ENCODE data around the gene EFNA5. TPM values are rescaled to one million over a fixed set of nuclear protein-coding genes. Genes with fewer than 3 reads are reported as not detected.

The EFNA5 gene
- total and polyA plus RNA-seq, 2 of the 8 experiments (the other 6 are each of a cell fraction or from before 2014, with no cell fraction given): 9.6 to 21.8 TPM

DNA sequence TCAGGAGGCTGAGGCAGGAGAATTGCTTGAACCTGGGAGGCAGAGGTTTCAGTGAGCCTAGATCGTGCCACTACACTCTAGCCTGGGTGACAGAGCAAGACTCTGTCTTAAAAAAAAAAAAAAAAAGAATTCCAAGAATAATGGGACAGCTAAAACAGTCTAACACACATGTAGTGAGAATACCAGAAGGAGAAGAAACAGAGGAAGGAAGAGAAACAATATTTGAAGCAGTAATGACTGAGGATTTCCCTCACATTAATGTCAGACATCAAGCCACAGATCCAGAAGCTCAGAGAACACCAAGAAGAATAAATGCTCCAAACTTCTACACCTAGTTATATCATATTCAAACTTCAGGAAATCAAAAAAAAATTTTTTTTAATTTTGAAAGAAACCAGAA is 47.1 kb upstream of the EFNA5 start (continued):
- TF ChIP-seq, protein P1, sequence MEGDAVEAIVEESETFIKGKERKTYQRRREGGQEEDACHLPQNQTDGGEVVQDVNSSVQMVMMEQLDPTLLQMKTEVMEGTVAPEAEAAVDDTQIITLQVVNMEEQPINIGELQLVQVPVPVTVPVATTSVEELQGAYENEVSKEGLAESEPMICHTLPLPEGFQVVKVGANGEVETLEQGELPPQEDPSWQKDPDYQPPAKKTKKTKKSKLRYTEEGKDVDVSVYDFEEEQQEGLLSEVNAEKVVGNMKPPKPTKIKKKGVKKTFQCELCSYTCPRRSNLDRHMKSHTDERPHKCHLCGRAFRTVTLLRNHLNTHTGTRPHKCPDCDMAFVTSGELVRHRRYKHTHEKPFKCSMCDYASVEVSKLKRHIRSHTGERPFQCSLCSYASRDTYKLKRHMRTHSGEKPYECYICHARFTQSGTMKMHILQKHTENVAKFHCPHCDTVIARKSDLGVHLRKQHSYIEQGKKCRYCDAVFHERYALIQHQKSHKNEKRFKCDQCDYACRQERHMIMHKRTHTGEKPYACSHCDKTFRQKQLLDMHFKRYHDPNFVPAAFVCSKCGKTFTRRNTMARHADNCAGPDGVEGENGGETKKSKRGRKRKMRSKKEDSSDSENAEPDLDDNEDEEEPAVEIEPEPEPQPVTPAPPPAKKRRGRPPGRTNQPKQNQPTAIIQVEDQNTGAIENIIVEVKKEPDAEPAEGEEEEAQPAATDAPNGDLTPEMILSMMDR (IDR thresholded peaks at IDR 0.05; ENCODE audit: control extremely low read depth in 1 of 3, insufficient read depth in 1 of 3, low read depth in 1 of 3, low read length in 3 of 3): no peak
- TF ChIP-seq, protein P2, sequence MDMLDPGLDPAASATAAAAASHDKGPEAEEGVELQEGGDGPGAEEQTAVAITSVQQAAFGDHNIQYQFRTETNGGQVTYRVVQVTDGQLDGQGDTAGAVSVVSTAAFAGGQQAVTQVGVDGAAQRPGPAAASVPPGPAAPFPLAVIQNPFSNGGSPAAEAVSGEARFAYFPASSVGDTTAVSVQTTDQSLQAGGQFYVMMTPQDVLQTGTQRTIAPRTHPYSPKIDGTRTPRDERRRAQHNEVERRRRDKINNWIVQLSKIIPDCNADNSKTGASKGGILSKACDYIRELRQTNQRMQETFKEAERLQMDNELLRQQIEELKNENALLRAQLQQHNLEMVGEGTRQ (IDR thresholded peaks at IDR 0.05; ENCODE audit: low read length): no peak
- TF ChIP-seq NRF1 (IDR thresholded peaks at IDR 0.05; ENCODE audit: low read depth, low read length): no peak

Data from H1 (cell line).